Loucy (cell line): ENCODE data around the gene GRK1.

Experiments
- H2AFZ ChIP-seq: fragments of 200-600 bp; sonication (generic); 2 replicates; pipeline ENCODE4 v1.6.0; 2016; ENCODE audit warnings: antibody characterized with exemption, mild to moderate bottlenecking, low read length, moderate library complexity
- H3F3A ChIP-seq: fragments of 200-600 bp; 2 replicates; pipeline ENCODE4 v1.6.0; 2016; ENCODE audit warnings: antibody characterized with exemption, low read depth, mild to moderate bottlenecking
- H3K27me3 ChIP-seq: fragments of 200-600 bp; sonication (generic); 2 replicates; pipeline ENCODE4 v1.6.1; 2014; ENCODE audit warnings: low read length, mild to moderate bottlenecking; ENCODE audit not compliant: insufficient read depth, poor library complexity, severe bottlenecking
- H3K36me3 ChIP-seq: fragments of 200-600 bp; sonication (generic); 2 replicates; pipeline ENCODE4 v1.6.1; 2016; ENCODE audit warnings: low read length; ENCODE audit not compliant: insufficient read depth
- H3K4me1 ChIP-seq: fragments of 200-600 bp; sonication (generic); 2 replicates; pipeline ENCODE4 v1.5.1; 2014; ENCODE audit warnings: low read length, mild to moderate bottlenecking; ENCODE audit not compliant: insufficient read depth, poor library complexity, severe bottlenecking
- H3K4me2 ChIP-seq: fragments of 200-600 bp; sonication (generic); 2 replicates; pipeline ENCODE4 v1.6.0; 2014; ENCODE audit warnings: antibody characterized with exemption, low read length, low read depth, mild to moderate bottlenecking; ENCODE audit not compliant: poor library complexity, severe bottlenecking
- H3K4me3 ChIP-seq: fragments of 200-600 bp; sonication (generic); 2 replicates; pipeline ENCODE4 v1.5.1; 2014; ENCODE audit warnings: low read length, mild to moderate bottlenecking, mixed read lengths; ENCODE audit not compliant: poor library complexity, severe bottlenecking
- H3K79me2 ChIP-seq: fragments of 200-600 bp; sonication (generic); 2 replicates; pipeline ENCODE4 v1.6.1; 2014; ENCODE audit warnings: low read length; ENCODE audit not compliant: insufficient read depth
- H3K9ac ChIP-seq: fragments of 200-600 bp; sonication (generic); 2 replicates; pipeline ENCODE4 v1.6.0; 2014; ENCODE audit warnings: mild to moderate bottlenecking, low read depth, low read length, moderate library complexity; ENCODE audit not compliant: poor library complexity, severe bottlenecking
- H3K9me2 ChIP-seq: fragments of 200-600 bp; sonication (generic); replicated peaks from 2 replicates; pipeline ENCODE4 v1.6.1; 2016; ENCODE audit warnings: low read depth, low read length, mixed read lengths
- H3K9me3 ChIP-seq: fragments of 200-600 bp; sonication (generic); 2 replicates; pipeline ENCODE4 v1.6.1; 2014; ENCODE audit warnings: mild to moderate bottlenecking, antibody characterized with exemption, low read length, low read depth; ENCODE audit not compliant: insufficient read depth
- H4K20me1 ChIP-seq: fragments of 200-600 bp; sonication (generic); 2 replicates; pipeline ENCODE4 v1.6.0; 2014; ENCODE audit warnings: antibody characterized with exemption, low read length, mild to moderate bottlenecking; ENCODE audit not compliant: insufficient read depth, poor library complexity, severe bottlenecking
- CTCF ChIP-seq: fragments of 200-600 bp; sonication (generic); conservative IDR thresholded peaks from 2 replicates; pipeline ENCODE4 v1.5.1; 2014; ENCODE audit warnings: mild to moderate bottlenecking, antibody characterized with exemption, low read length
- EZH2phosphoT487 ChIP-seq: fragments of 200-600 bp; IDR thresholded peaks from 2 replicates; pipeline ENCODE4 v1.6.1; 2018; ENCODE audit warnings: antibody characterized with exemption, mild to moderate bottlenecking, moderate library complexity, borderline replicate concordance

Gene GRK1

GRCh38 chr13:113656831-113657671 is 10.0 kb upstream of the GRK1 start:
- no peaks in the 10 kb centered on the region for H3K36me3 ChIP-seq
- H3K9me2 ChIP-seq, result no peaks in the 10 kb centered on the region
- H3K27me3 ChIP-seq, result no peaks in the 10 kb centered on the region
- H3K4me2 ChIP-seq, result no peak overlapping the region
- H3K4me3 ChIP-seq, result no peak overlapping the region
- H3F3A ChIP-seq, result no peaks in the 10 kb centered on the region
- no peaks in the 10 kb centered on the region for H3K4me1 ChIP-seq
- no peaks in the 10 kb centered on the region for H3K79me2 ChIP-seq
- H2AFZ ChIP-seq, result no peak overlapping the region
- no peaks in the 10 kb centered on the region for H4K20me1 ChIP-seq
- H3K9ac ChIP-seq, result no peak overlapping the region
- no peaks in the 10 kb centered on the region for H3K9me3 ChIP-seq
- TF ChIP-seq CTCF (no peak), EZH2phosphoT487 (no peak)

- Histone ChIP-seq H3F3A (no peaks in the 10 kb centered on the region), H3K9me2 (no peaks in the 10 kb centered on the region), H4K20me1 (no peaks in the 10 kb centered on the region), H3K9me3 (no peaks in the 10 kb centered on the region), H3K9ac (no peak within 1 kb of the TSS), H3K36me3 (no peaks in the 10 kb centered on the region), H2AFZ (no peak within 1 kb of the TSS), H3K79me2 (no peaks in the 10 kb centered on the region), H3K4me1 (no peaks in the 10 kb centered on the region), H3K4me3 (no peak within 1 kb of the TSS), H3K27me3 (no peaks in the 10 kb centered on the region), H3K4me2 (no peak within 1 kb of the TSS)
- TF ChIP-seq CTCF (no peak), EZH2phosphoT487 (no peak)
Observed at GRCh38 chr13:113657851-113658741, 8.9 kb upstream of the GRK1 start, which contains the start of gene ATP4B. ATP4B (minus strand) TSS chr13:113658198; CDS start chr13:113658144, 54 bp downstream.

GRCh38 chr13:113658836-113659235 is 8.2 kb upstream of the GRK1 start:
- TF ChIP-seq EZH2phosphoT487 (no peak), CTCF (no peak)
- no peaks in the 10 kb centered on the region for H3K4me1 ChIP-seq
- H3F3A ChIP-seq, result no peaks in the 10 kb centered on the region
- no peak overlapping the region for H3K4me3 ChIP-seq
- H3K79me2 ChIP-seq, result no peaks in the 10 kb centered on the region
- no peak overlapping the region for H3K4me2 ChIP-seq
- no peaks in the 10 kb centered on the region for H3K9me2 ChIP-seq
- no peaks in the 10 kb centered on the region for H4K20me1 ChIP-seq
- no peak overlapping the region for H3K9ac ChIP-seq
- H3K36me3 ChIP-seq, result no peaks in the 10 kb centered on the region
- no peak overlapping the region for H2AFZ ChIP-seq
- no peaks in the 10 kb centered on the region for H3K27me3 ChIP-seq
- no peaks in the 10 kb centered on the region for H3K9me3 ChIP-seq
